ENCODE data around the gene STK36. TPM values are rescaled to one million over a fixed set of nuclear protein-coding genes. Genes with fewer than 3 reads are reported as not detected.
A peak's percentile ranks its signal among the peaks of the same experiment; 100 is the strongest.

Gene STK36
- polyA plus RNA-seq, 2 of the 4 experiments (the other 2 are of a cell fraction), result 20.6 to 29.9 TPM

DNA sequence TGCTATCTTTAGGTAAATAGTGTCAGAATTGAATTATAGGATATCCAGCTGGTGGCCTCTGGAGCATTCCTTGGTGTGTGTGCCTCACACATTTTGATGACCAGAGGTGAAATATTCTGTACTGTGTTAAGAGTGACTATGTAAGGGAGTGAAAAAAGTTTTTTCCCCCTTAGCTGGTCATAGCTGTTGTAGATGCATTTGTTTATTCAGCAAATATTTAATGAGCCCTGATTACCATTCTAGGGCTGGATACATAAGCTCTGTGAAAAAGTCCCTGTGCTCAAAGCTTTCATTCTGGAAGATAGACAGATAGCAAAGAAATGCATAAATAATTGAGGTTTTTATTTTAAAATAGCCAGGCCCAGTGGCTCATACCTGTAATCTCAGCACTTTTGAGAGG, 49.6 kb downstream of the STK36 start:
- DNase-seq (ENCODE audit: low read depth in 1 of 2, low spot score in 1 of 2) (no peak), FAIRE-seq (no peak), ATAC-seq (no peak)
- TF ChIP-seq MAFK (IDR thresholded peaks at IDR 0.05; ENCODE audit: partially characterized antibody), result peak; percentile 56
- no peak for TF ChIP-seq RNF2 (IDR thresholded peaks at IDR 0.05; ENCODE audit: borderline replicate concordance, low read depth)
- no peak for TF ChIP-seq TP53 (CRISPR knock-in tag; IDR thresholded peaks at IDR 0.05)
- TF ChIP-seq FOSB (CRISPR knock-in tag; IDR thresholded peaks at IDR 0.05), result no peak
- ChIA-PET POLR2A (no interaction called here), CTCF (interaction anchor here (0.9 to 3.3 kb wide), 6 partner anchors 11 to 177 kb away, joined by 3 to 20 read pairs (median 4); partner anchors contain the start of gene TTLL4)
- Histone ChIP-seq H3K4me3 (no peak overlapping the region), H3K4me1 (peaks cover 16% of the 10 kb centered on the region; the same call in 2 of the 3 replicates), H3K27ac (no peak overlapping the region), H3K4me2 (no peak overlapping the region), H3K9me3 (peaks cover 2% of the 10 kb centered on the region; the same call in 2 of the 3 replicates)

DNA sequence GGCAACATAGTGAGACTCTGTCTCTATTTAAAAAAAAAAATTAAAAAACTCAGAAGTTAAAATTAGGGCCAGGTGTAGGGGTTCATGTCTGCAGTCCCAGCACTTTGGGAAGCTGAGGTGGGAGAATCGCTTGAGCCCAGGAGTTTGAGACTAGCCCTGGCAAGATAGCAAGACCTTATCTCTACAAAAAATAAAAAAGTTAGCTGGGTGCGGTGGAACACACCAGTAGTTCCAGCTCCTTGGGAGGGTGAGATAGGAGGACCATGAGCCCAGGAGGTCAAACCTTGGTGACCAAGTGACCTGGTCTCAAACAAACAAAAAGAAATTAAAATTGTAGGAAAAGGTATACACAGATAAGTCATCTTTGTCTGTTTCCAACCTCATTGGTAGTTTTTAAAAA, 50.0 kb downstream of the STK36 start:
- no peak for TF ChIP-seq ZNF302 (CRISPR knock-in tag; IDR thresholded peaks at IDR 0.05)
- TF ChIP-seq TP53 (CRISPR knock-in tag; IDR thresholded peaks at IDR 0.05), result no peak

DNA sequence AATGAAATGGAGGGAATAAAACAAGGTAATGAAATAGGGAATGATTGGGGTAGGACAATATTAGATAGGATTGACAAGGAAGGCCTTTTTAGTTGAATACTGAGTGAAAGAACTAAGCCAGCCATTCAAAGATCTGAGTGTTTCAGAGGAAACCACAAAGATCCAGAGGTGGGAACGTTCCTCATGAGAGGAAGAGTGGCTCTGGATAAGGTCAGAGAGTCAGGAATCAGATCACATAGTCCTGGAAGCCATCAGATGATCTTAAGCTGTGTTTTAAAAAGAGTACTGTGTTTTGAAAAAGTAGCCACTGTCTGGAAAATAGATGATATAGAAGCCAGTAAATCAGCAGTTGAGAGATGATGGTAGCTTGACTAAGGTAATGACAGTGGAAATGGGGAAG, 50.5 kb downstream of the STK36 start:
- no peak for FAIRE-seq
- POLR2A ChIA-PET, result no interaction called here
- no peak for DNase-seq (ENCODE audit: low read depth in 1 of 2, low spot score in 1 of 2)

More for the DNA sequence above, 50.0 kb downstream of the STK36 start:
- WGBS (ENCODE audit: missing lambda C conversion rate), result 89% methylated on average over 2 of the region's 2 CpGs
- Histone ChIP-seq H3K9me3 (peaks cover 7% of the 10 kb centered on the region), H3K4me3 (no peak overlapping the region), H3K4me1 (peaks cover 14% of the 10 kb centered on the region; the same call in 2 of the 3 replicates), H3K4me2 (no peak overlapping the region), H3K27ac (no peak overlapping the region)
- ChIA-PET CTCF (interaction anchor here (0.9 to 3.3 kb wide), 7 partner anchors 11 to 176 kb away, joined by 3 to 20 read pairs (median 5); partner anchors contain the start of gene TTLL4), POLR2A (no interaction called here)
- no peak for DNase-seq (ENCODE audit: low read depth in 1 of 2, low spot score in 1 of 2)
- ATAC-seq, result no peak
- FAIRE-seq, result no peak

More for the DNA sequence above, 50.5 kb downstream of the STK36 start:
- no peak for TF ChIP-seq ZFP36 (IDR thresholded peaks at IDR 0.05; ENCODE audit: borderline replicate concordance, partially characterized antibody)
- TF ChIP-seq, protein P1, sequence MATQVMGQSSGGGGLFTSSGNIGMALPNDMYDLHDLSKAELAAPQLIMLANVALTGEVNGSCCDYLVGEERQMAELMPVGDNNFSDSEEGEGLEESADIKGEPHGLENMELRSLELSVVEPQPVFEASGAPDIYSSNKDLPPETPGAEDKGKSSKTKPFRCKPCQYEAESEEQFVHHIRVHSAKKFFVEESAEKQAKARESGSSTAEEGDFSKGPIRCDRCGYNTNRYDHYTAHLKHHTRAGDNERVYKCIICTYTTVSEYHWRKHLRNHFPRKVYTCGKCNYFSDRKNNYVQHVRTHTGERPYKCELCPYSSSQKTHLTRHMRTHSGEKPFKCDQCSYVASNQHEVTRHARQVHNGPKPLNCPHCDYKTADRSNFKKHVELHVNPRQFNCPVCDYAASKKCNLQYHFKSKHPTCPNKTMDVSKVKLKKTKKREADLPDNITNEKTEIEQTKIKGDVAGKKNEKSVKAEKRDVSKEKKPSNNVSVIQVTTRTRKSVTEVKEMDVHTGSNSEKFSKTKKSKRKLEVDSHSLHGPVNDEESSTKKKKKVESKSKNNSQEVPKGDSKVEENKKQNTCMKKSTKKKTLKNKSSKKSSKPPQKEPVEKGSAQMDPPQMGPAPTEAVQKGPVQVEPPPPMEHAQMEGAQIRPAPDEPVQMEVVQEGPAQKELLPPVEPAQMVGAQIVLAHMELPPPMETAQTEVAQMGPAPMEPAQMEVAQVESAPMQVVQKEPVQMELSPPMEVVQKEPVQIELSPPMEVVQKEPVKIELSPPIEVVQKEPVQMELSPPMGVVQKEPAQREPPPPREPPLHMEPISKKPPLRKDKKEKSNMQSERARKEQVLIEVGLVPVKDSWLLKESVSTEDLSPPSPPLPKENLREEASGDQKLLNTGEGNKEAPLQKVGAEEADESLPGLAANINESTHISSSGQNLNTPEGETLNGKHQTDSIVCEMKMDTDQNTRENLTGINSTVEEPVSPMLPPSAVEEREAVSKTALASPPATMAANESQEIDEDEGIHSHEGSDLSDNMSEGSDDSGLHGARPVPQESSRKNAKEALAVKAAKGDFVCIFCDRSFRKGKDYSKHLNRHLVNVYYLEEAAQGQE (IDR thresholded peaks at IDR 0.05), result no peak
- no peak for TF ChIP-seq PHF8 (IDR thresholded peaks at IDR 0.05; ENCODE audit: borderline replicate concordance, low read depth)
- TF ChIP-seq, protein P2, sequence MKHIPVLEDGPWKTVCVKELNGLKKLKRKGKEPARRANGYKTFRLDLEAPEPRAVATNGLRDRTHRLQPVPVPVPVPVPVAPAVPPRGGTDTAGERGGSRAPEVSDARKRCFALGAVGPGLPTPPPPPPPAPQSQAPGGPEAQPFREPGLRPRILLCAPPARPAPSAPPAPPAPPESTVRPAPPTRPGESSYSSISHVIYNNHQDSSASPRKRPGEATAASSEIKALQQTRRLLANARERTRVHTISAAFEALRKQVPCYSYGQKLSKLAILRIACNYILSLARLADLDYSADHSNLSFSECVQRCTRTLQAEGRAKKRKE (CRISPR knock-in tag; IDR thresholded peaks at IDR 0.05; ENCODE audit: low read depth), result no peak
- TF ChIP-seq, protein P3, sequence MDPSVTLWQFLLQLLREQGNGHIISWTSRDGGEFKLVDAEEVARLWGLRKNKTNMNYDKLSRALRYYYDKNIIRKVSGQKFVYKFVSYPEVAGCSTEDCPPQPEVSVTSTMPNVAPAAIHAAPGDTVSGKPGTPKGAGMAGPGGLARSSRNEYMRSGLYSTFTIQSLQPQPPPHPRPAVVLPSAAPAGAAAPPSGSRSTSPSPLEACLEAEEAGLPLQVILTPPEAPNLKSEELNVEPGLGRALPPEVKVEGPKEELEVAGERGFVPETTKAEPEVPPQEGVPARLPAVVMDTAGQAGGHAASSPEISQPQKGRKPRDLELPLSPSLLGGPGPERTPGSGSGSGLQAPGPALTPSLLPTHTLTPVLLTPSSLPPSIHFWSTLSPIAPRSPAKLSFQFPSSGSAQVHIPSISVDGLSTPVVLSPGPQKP (IDR thresholded peaks at IDR 0.05; ENCODE audit: low read depth, low read length), result no peak
- no peak for TF ChIP-seq FOXS1 (CRISPR knock-in tag; IDR thresholded peaks at IDR 0.05)
- TF ChIP-seq MAZ (IDR thresholded peaks at IDR 0.05; ENCODE audit: borderline replicate concordance, low read depth, low read length), result no peak
- TF ChIP-seq, protein P4, sequence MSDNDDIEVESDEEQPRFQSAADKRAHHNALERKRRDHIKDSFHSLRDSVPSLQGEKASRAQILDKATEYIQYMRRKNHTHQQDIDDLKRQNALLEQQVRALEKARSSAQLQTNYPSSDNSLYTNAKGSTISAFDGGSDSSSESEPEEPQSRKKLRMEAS (IDR thresholded peaks at IDR 0.05), result no peak
- TF ChIP-seq RFX5 (IDR thresholded peaks at IDR 0.05), result no peak
- no peak for TF ChIP-seq CHD4 (IDR thresholded peaks at IDR 0.05; ENCODE audit: borderline replicate concordance)
- TF ChIP-seq, protein P5, sequence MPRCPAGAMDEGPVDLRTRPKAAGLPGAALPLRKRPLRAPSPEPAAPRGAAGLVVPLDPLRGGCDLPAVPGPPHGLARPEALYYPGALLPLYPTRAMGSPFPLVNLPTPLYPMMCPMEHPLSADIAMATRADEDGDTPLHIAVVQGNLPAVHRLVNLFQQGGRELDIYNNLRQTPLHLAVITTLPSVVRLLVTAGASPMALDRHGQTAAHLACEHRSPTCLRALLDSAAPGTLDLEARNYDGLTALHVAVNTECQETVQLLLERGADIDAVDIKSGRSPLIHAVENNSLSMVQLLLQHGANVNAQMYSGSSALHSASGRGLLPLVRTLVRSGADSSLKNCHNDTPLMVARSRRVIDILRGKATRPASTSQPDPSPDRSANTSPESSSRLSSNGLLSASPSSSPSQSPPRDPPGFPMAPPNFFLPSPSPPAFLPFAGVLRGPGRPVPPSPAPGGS (IDR thresholded peaks at IDR 0.05), result no peak
- TF ChIP-seq, protein P6, sequence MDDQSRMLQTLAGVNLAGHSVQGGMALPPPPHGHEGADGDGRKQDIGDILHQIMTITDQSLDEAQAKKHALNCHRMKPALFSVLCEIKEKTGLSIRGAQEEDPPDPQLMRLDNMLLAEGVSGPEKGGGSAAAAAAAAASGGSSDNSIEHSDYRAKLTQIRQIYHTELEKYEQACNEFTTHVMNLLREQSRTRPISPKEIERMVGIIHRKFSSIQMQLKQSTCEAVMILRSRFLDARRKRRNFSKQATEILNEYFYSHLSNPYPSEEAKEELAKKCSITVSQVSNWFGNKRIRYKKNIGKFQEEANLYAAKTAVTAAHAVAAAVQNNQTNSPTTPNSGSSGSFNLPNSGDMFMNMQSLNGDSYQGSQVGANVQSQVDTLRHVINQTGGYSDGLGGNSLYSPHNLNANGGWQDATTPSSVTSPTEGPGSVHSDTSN (IDR thresholded peaks at IDR 0.05), result no peak
- no peak for TF ChIP-seq NFE2L2 (conservative IDR thresholded peaks at IDR 0.05; ENCODE audit: low read length)
- no peak for TF ChIP-seq HEYL (CRISPR knock-in tag; IDR thresholded peaks at IDR 0.05)
- TF ChIP-seq ZSCAN20 (CRISPR knock-in tag; IDR thresholded peaks at IDR 0.05), result no peak
- TF ChIP-seq TFCP2L1 (CRISPR knock-in tag; IDR thresholded peaks at IDR 0.05), result no peak
- no peak for TF ChIP-seq KDM5A (IDR thresholded peaks at IDR 0.05)
- no peak for TF ChIP-seq CHD2 (IDR thresholded peaks at IDR 0.05; ENCODE audit: low read length, partially characterized antibody)
- TF ChIP-seq HOXB5 (CRISPR knock-in tag; IDR thresholded peaks at IDR 0.05), result no peak
- CTCF ChIA-PET, result interaction anchor here (0.9 to 3.3 kb wide), 6 partner anchors 11 to 176 kb away, joined by 3 to 20 read pairs (median 6); partner anchors contain the start of gene TTLL4
- Histone ChIP-seq H3K27ac (no peak overlapping the region), H3K4me2 (no peak overlapping the region), H3K4me3 (no peak overlapping the region), H3K9me3 (peaks cover 11% of the 10 kb centered on the region), H3K4me1 (peaks cover 9% of the 10 kb centered on the region; the same call in 2 of the 3 replicates)
- 59% methylated on average over 1 of the region's 1 CpG for WGBS (ENCODE audit: missing lambda C conversion rate)
- ATAC-seq, result no peak
